Neural cell (in vitro differentiated cells): ENCODE measurements around the gene MDFIC. TPM values are rescaled to one million over a fixed set of nuclear protein-coding genes. Genes with fewer than 3 reads are reported as not detected.

Experiments used
- H2AFZ ChIP-seq: fragments of 200-600, 300-800 bp; sonication (generic), shearing (Covaris generic); 2 replicates; pipeline ENCODE4 v1.6.0; 2014; ENCODE audit warnings: low read depth, mild to moderate bottlenecking, antibody characterized with exemption, low read length, moderate library complexity
- H3F3A ChIP-seq: fragments of 200-600 bp; shearing (Covaris generic); 2 replicates; pipeline ENCODE4 v1.6.1; 2016; ENCODE audit warnings: mild to moderate bottlenecking, moderate library complexity, mixed read lengths, antibody characterized with exemption, low read length; ENCODE audit not compliant: insufficient read depth, poor library complexity, severe bottlenecking
- H3K27ac ChIP-seq: fragments of 200-600, 300-800 bp; sonication (generic), shearing (Covaris generic); 2 replicates; pipeline ENCODE4 v1.5.1; 2014; ENCODE audit warnings: mild to moderate bottlenecking, low read length, moderate library complexity
- H3K27me3 ChIP-seq: fragments of 300-800, 200-600 bp; sonication (generic), shearing (Covaris generic); 2 replicates; pipeline ENCODE4 v1.6.0; 2014; ENCODE audit warnings: mild to moderate bottlenecking, low read depth, low read length, moderate library complexity; ENCODE audit not compliant: insufficient read depth
- H3K36me3 ChIP-seq: fragments of 300-800, 200-600 bp; sonication (generic), shearing (Covaris generic); 2 replicates; pipeline ENCODE4 v1.5.1; 2014; ENCODE audit warnings: mild to moderate bottlenecking, antibody characterized with exemption, low read length, moderate library complexity; ENCODE audit not compliant: insufficient read depth
- H3K4me2 ChIP-seq: fragments of 300-800, 200-600 bp; sonication (generic), shearing (Covaris generic); 2 replicates; pipeline ENCODE4 v1.6.0; 2014; ENCODE audit warnings: mild to moderate bottlenecking, low read length
- H3K4me3 ChIP-seq: fragments of 300-800, 200-600 bp; sonication (generic), shearing (Covaris generic); 2 replicates; pipeline ENCODE4 v1.5.1; 2014; ENCODE audit warnings: mild to moderate bottlenecking, low read length, moderate library complexity
- H3K79me2 ChIP-seq: fragments of 200-600 bp; shearing (Covaris generic); replicated peaks from 2 replicates; pipeline ENCODE4 v1.6.0; 2014; ENCODE audit warnings: mild to moderate bottlenecking, low read length, moderate library complexity; ENCODE audit not compliant: insufficient read depth
- H3K9ac ChIP-seq: fragments of 300-800, 200-600 bp; sonication (generic), shearing (Covaris generic); 2 replicates; pipeline ENCODE4 v1.6.1; 2016; ENCODE audit warnings: mild to moderate bottlenecking, low read length, mixed read lengths
- H3K9me2 ChIP-seq: fragments of 200-600 bp; shearing (Covaris generic); 2 replicates; pipeline ENCODE4 v1.6.1; 2016; ENCODE audit warnings: mild to moderate bottlenecking, low read length, mixed read lengths; ENCODE audit not compliant: insufficient read depth
- H3K9me3 ChIP-seq: fragments of 200-600, 300-800 bp; sonication (generic), shearing (Covaris generic); 2 replicates; pipeline ENCODE4 v1.6.1; 2016; ENCODE audit warnings: mild to moderate bottlenecking, mixed run types, low read length, moderate library complexity, mixed read lengths
- H4K20me1 ChIP-seq: fragments of 200-600 bp; shearing (Covaris generic); 2 replicates; pipeline ENCODE4 v1.6.1; 2016; ENCODE audit warnings: mild to moderate bottlenecking, mixed run types; ENCODE audit not compliant: insufficient read depth
- CTCF ChIP-seq: fragments of 450-650 bp; IDR thresholded peaks from 2 replicates; pipeline ENCODE4 v1.5.1; 2014; ENCODE audit warnings: antibody characterized with exemption, mild to moderate bottlenecking, moderate library complexity; ENCODE audit not compliant: poor library complexity, severe bottlenecking
- EP300 ChIP-seq: fragments of 450-650 bp; conservative IDR thresholded peaks from 2 replicates; pipeline ENCODE4 v1.6.1; 2014; ENCODE audit warnings: antibody characterized with exemption, mild to moderate bottlenecking, moderate library complexity; ENCODE audit not compliant: poor library complexity, severe bottlenecking
- EZH2 ChIP-seq: fragments of 200-600, 300-800 bp; shearing (Covaris generic), sonication (generic); IDR thresholded peaks from 2 replicates; pipeline ENCODE4 v1.6.1; 2014; ENCODE audit warnings: antibody characterized with exemption, low read length, borderline replicate concordance, mild to moderate bottlenecking; ENCODE audit not compliant: insufficient read depth, poor library complexity, severe bottlenecking
- MXI1 ChIP-seq: fragments of 450-650 bp; conservative IDR thresholded peaks from 2 replicates; pipeline ENCODE4 v1.6.1; 2014; ENCODE audit warnings: antibody characterized with exemption, mild to moderate bottlenecking; ENCODE audit not compliant: poor library complexity, severe bottlenecking
- POLR2AphosphoS5 ChIP-seq: IDR thresholded peaks from 2 replicates; pipeline ENCODE4 v1.6.1; 2012
- RAD21 ChIP-seq: fragments of 450-650 bp; conservative IDR thresholded peaks from 2 replicates; pipeline ENCODE4 v1.6.1; 2014; ENCODE audit warnings: antibody characterized with exemption, mild to moderate bottlenecking, moderate library complexity
- REST ChIP-seq: IDR thresholded peaks from 2 replicates; pipeline ENCODE4 v1.6.1; 2012; ENCODE audit warnings: borderline replicate concordance
- SMC3 ChIP-seq: fragments of 450-650 bp; conservative IDR thresholded peaks from 2 replicates; pipeline ENCODE4 v1.6.1; 2014; ENCODE audit warnings: antibody characterized with exemption, mild to moderate bottlenecking, moderate library complexity; ENCODE audit not compliant: poor library complexity
- TAF1 ChIP-seq: IDR thresholded peaks from 2 replicates; pipeline ENCODE4 v1.6.1; 2012; ENCODE audit warnings: low read depth
- polyA plus RNA-seq: library from polyadenylated mRNA; depleted of rRNA; stranded (reverse); fragments of >200 nt; gene quantifications from 2 replicates; pipeline ENCODE4 v1.2.3, GENCODE V29; 2014

MDFIC gene
- polyA plus RNA-seq, 1 donor from 2014 or later = 0.85 TPM

GRCh38 chr7:114973147-114973546 lies 51.3 kb downstream of the MDFIC start:
- Histone ChIP-seq H3K27me3 (no peaks in the 10 kb centered on the region), H4K20me1 (no peaks in the 10 kb centered on the region), H2AFZ (no peak overlapping the region), H3K9ac (no peak overlapping the region), H3K27ac (no peak overlapping the region), H3K79me2 (no peaks in the 10 kb centered on the region), H3K9me3 (peaks cover 5% of the 10 kb centered on the region), H3K36me3 (no peaks in the 10 kb centered on the region), H3K4me2 (no peak overlapping the region), H3F3A (peaks cover 3% of the 10 kb centered on the region), H3K4me3 (no peak overlapping the region), H3K9me2 (no peaks in the 10 kb centered on the region)
- TF ChIP-seq TAF1 = no peak
- TF ChIP-seq SMC3 = no peak
- TF ChIP-seq MXI1 = no peak
- no peak for TF ChIP-seq RAD21
- TF ChIP-seq POLR2AphosphoS5 = no peak
- no peak for TF ChIP-seq EP300

- no peaks in the 10 kb centered on the region for H3K36me3 ChIP-seq
- H4K20me1 ChIP-seq = no peaks in the 10 kb centered on the region
- H3K4me3 ChIP-seq = no peak overlapping the region
- peak overlapping the region; percentile 43 for H3K27ac ChIP-seq
- H2AFZ ChIP-seq = no peak overlapping the region
- no peak overlapping the region for H3K9ac ChIP-seq
- peaks cover under 1% of the 10 kb centered on the region for H3K9me3 ChIP-seq
- H3K4me2 ChIP-seq = no peak overlapping the region
- H3F3A ChIP-seq = peaks cover 3% of the 10 kb centered on the region
- TF ChIP-seq EP300 (peak; percentile 49), RAD21 (no peak), EZH2 (no peak)
- H3K27me3 ChIP-seq = no peaks in the 10 kb centered on the region
- no peaks in the 10 kb centered on the region for H3K79me2 ChIP-seq
- H3K9me2 ChIP-seq = no peaks in the 10 kb centered on the region
Observed at GRCh38 chr7:114975401-114975800, 53.5 kb downstream of the MDFIC start.

GRCh38 chr7:114976666-114977065 lies 54.8 kb downstream of the MDFIC start:
- H3K9me2 ChIP-seq = no peaks in the 10 kb centered on the region
- TF ChIP-seq TAF1 (no peak), EP300 (no peak), REST (no peak), EZH2 (no peak), CTCF (no peak), SMC3 (no peak), POLR2AphosphoS5 (no peak), MXI1 (no peak), RAD21 (no peak)
- H2AFZ ChIP-seq = no peak overlapping the region
- H3F3A ChIP-seq = peaks cover 3% of the 10 kb centered on the region
- no peak overlapping the region for H3K4me3 ChIP-seq
- no peaks in the 10 kb centered on the region for H4K20me1 ChIP-seq
- peak overlapping the region; percentile 26 for H3K4me2 ChIP-seq
- H3K79me2 ChIP-seq = no peaks in the 10 kb centered on the region
- no peaks in the 10 kb centered on the region for H3K36me3 ChIP-seq
- H3K27ac ChIP-seq = peak overlapping the region; percentile 43
- H3K9me3 ChIP-seq = no peaks in the 10 kb centered on the region
- no peak overlapping the region for H3K9ac ChIP-seq
- H3K27me3 ChIP-seq = no peaks in the 10 kb centered on the region
